Caco-2 (cell line): ENCODE data around the gene C1QL2. TPM values are rescaled to one million over a fixed set of nuclear protein-coding genes. Genes with fewer than 3 reads are reported as not detected.

Experiments
- BruUV-seq: library from RNA; stranded (reverse); fragments of 400-500 nt; replicated peaks from 2 replicates; lab custom pipeline; 2021; lab: Mats Ljungman, UMichigan
- CTCF ChIA-PET: fragments of 300-600 bp; sonication (Branson Sonifier 250); formaldehyde crosslinking; loops from one replicate; lab custom pipeline; 2022; ENCODE audit warnings: antibody characterized with exemption; lab: Charles Lee
- POLR2A ChIA-PET: fragments of 300-600 bp; sonication (Branson Sonifier 250); formaldehyde crosslinking; loops from one replicate; lab custom pipeline; 2022; ENCODE audit warnings: antibody characterized with exemption; lab: Charles Lee
- DNase-seq, 2 experiments: peaks; one replicate each; pipeline versions ENCODE4 v3.0.0 to v3.0.0-alpha.2; 2020 to 2022
- H3K27me3 ChIP-seq: replicated peaks from 2 replicates; pipeline ENCODE4 v1.6.0; 2011; ENCODE audit warnings: low read length; ENCODE audit not compliant: control insufficient read depth, insufficient read depth
- H3K36me3 ChIP-seq: 2 replicates; pipeline ENCODE4 v1.5.1; 2011; ENCODE audit warnings: low read length; ENCODE audit not compliant: control insufficient read depth, insufficient read depth
- H3K4me1 ChIP-seq: fragments of 250-450 bp; sonication (Bioruptor Pico); 2 replicates; pipeline ENCODE4 v1.5.1; 2020; ENCODE audit warnings: mild to moderate bottlenecking
- H3K4me3 ChIP-seq: 2 replicates; pipeline ENCODE4 v1.5.1; 2011; ENCODE audit warnings: low read depth, mild to moderate bottlenecking, control low read depth, low read length
- H3K9me3 ChIP-seq: fragments of 250-450 bp; sonication (Bioruptor Pico); 2 replicates; pipeline ENCODE4 v1.5.1; 2020; ENCODE audit warnings: mild to moderate bottlenecking, moderate library complexity
- H3K27ac Mint-ChIP-seq: one replicate; pipeline ENCODE4 v1.8.0; 2022; ENCODE audit warnings: mixed read lengths; ENCODE audit not compliant: unreplicated experiment
- H3K27me3 Mint-ChIP-seq: one replicate; pipeline ENCODE4 v1.8.0; 2022; ENCODE audit warnings: mixed read lengths; ENCODE audit not compliant: insufficient read depth, unreplicated experiment
- H3K36me3 Mint-ChIP-seq: one replicate; pipeline ENCODE4 v1.8.0; 2022; ENCODE audit warnings: mild to moderate bottlenecking, mixed read lengths; ENCODE audit not compliant: insufficient read depth, unreplicated experiment
- H3K4me1 Mint-ChIP-seq: one replicate; pipeline ENCODE4 v1.8.0; 2022; ENCODE audit warnings: low read depth, mixed read lengths; ENCODE audit not compliant: unreplicated experiment
- H3K4me3 Mint-ChIP-seq: one replicate; pipeline ENCODE4 v1.8.0; 2022; ENCODE audit warnings: mild to moderate bottlenecking, moderate library complexity, mixed read lengths; ENCODE audit not compliant: unreplicated experiment
- H3K9me3 Mint-ChIP-seq: one replicate; pipeline ENCODE4 v1.8.0; 2022; ENCODE audit warnings: mixed read lengths; ENCODE audit not compliant: unreplicated experiment
- CTCF ChIP-seq, 2 experiments: fragments of 200-600 bp in 1 of 2; IDR thresholded peaks; 1 replicate in 1 of 2; 2 replicates in 1 of 2; pipeline versions ENCODE4 v1.5.1 to v1.8.0; 2011 to 2022; ENCODE audit warnings: antibody characterized with exemption in 1 of 2, control low read depth in 1 of 2, inconsistent platforms in 1 of 2, low read depth in 1 of 2, low read length in 1 of 2, mild to moderate bottlenecking in 1 of 2, moderate library complexity in 1 of 2; ENCODE audit not compliant: insufficient read depth in 1 of 2, severe bottlenecking in 1 of 2, unreplicated experiment in 1 of 2
- intact Hi-C: fragments of 100-400 bp; cut with micrococcal nuclease; formaldehyde crosslinking; loops from one replicate; pipeline ENCODE4 v1.10.0; 2022; ENCODE audit not compliant: unreplicated experiment
- total RNA-seq: library from RNA; stranded (reverse); gene quantifications from 2 replicates; pipeline ENCODE4 v1.2.3, GENCODE V29; 2022

C1QL2 gene
- total RNA-seq, 1 experiment from 2014 or later, result not detected

- Mint-ChIP-seq H3K36me3 (no peaks in the 10 kb centered on the region), H3K9me3 (no peaks in the 10 kb centered on the region), H3K4me3 (no peak overlapping the region), H3K27ac (no peak overlapping the region), H3K27me3 (peaks cover 22% of the 10 kb centered on the region), H3K4me1 (no peaks in the 10 kb centered on the region)
- POLR2A ChIA-PET, result no interaction called here
- no peaks in the 10 kb centered on the region for H3K4me1 ChIP-seq
- no peaks in the 10 kb centered on the region for H3K36me3 ChIP-seq
- H3K9me3 ChIP-seq, result no peaks in the 10 kb centered on the region
- intact Hi-C loops, result no loop called here
- peaks cover 1% of the 10 kb centered on the region; the same call in 1 of the 2 replicates for H3K27me3 ChIP-seq
- TF ChIP-seq CTCF (IDR thresholded peaks at IDR 0.05; ENCODE audit: insufficient read depth in 1 of 2, low read depth in 1 of 2, low read length in 1 of 2, severe bottlenecking in 1 of 2, unreplicated experiment in 1 of 2), result no peak
- BruUV-seq, result no TSS peak
- DNase-seq, result no peak
- H3K4me3 ChIP-seq, result no peak overlapping the region
- CTCF ChIA-PET, result no interaction called here
Measured at GRCh38 chr2:119123389-119123788, 35.2 kb downstream of the C1QL2 start.

DNA sequence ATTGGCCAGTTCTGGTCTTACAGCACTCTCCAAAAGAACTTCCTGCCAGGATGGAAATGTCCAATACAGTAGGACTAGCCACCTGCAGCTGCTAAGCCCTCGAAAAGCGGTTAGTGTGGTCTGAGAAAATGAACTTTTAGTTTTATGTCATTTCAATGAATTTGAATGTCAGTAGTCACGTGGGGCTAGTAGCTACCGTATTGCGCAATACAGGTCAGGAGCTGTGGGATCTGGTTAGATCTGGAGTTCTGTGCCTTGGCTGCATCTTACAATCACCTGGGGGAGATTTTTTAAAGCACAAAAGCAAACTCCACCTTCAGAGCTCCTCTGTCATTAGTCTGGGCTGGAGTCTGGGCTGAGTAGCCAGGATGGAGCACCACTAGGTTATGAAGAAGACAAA is 35.9 kb downstream of the C1QL2 start:
- BruUV-seq, result no TSS peak
- no peak overlapping the region for H3K4me3 ChIP-seq
- no peak overlapping the region for H3K4me3 Mint-ChIP-seq
- no peak for TF ChIP-seq CTCF (IDR thresholded peaks at IDR 0.05; ENCODE audit: insufficient read depth in 1 of 2, low read depth in 1 of 2, low read length in 1 of 2, severe bottlenecking in 1 of 2, unreplicated experiment in 1 of 2)
- no peaks in the 10 kb centered on the region for H3K4me1 ChIP-seq
- peaks cover 24% of the 10 kb centered on the region for H3K27me3 Mint-ChIP-seq
- no peaks in the 10 kb centered on the region for H3K36me3 ChIP-seq
- peaks cover 1% of the 10 kb centered on the region; the same call in 1 of the 2 replicates for H3K27me3 ChIP-seq
- H3K9me3 Mint-ChIP-seq, result no peaks in the 10 kb centered on the region
- DNase-seq, result no peak
- ChIA-PET POLR2A (no interaction called here), CTCF (no interaction called here)
- H3K27ac Mint-ChIP-seq, result no peak overlapping the region
- H3K9me3 ChIP-seq, result no peaks in the 10 kb centered on the region
- H3K4me1 Mint-ChIP-seq, result no peaks in the 10 kb centered on the region
- no peaks in the 10 kb centered on the region for H3K36me3 Mint-ChIP-seq
- intact Hi-C loops, result no loop called here

DNA sequence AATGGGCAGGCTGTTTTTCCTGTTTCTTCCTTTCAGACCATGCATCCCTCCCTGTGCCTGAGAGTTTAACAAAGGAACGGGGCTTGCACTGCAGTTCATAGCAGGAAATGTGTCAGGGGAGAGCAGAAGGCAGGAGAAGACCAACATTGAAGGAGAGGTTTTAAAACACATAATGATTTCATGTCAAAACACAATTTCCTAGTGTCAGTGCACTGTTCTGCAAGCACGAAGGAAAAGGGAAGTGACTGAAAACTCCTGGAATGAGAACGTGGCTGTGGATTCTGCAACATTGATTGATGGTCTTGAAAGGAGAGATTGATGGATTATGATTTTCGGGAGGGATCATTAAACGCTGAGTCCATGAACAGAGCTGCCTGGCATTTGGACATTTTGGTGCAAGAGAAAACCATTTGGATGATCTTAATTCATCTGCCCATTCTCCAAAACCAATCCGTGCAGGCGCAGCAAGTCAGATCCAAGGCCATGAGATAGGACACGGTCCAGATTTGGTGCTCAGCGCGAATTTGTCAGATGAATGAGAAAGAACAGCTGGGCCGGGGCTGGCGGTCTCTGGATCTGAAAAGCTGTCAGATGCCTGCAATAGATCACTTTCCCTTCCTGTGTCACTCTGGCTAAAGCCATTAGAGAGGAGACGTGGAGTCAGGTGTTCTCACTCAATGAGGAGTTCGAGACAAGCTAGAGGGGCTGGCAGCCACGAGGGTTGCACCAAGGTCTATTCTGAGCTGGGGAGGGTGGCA is 38.4 kb downstream of the C1QL2 start:
- Mint-ChIP-seq H3K27me3 (peaks cover 25% of the 10 kb centered on the region), H3K36me3 (no peaks in the 10 kb centered on the region), H3K9me3 (no peaks in the 10 kb centered on the region), H3K4me3 (no peak overlapping the region), H3K27ac (no peak overlapping the region), H3K4me1 (no peaks in the 10 kb centered on the region)
- no peaks in the 10 kb centered on the region for H3K9me3 ChIP-seq
- no peak for DNase-seq
- no peak overlapping the region for H3K4me3 ChIP-seq
- intact Hi-C loops, result no loop called here
- CTCF ChIA-PET, result no interaction called here
- H3K36me3 ChIP-seq, result no peaks in the 10 kb centered on the region
- H3K27me3 ChIP-seq, result peaks cover 1% of the 10 kb centered on the region; the same call in 1 of the 2 replicates
- H3K4me1 ChIP-seq, result no peaks in the 10 kb centered on the region
- BruUV-seq, result no TSS peak
- no peak for TF ChIP-seq CTCF (IDR thresholded peaks at IDR 0.05; ENCODE audit: insufficient read depth in 1 of 2, low read depth in 1 of 2, low read length in 1 of 2, severe bottlenecking in 1 of 2, unreplicated experiment in 1 of 2)
- POLR2A ChIA-PET, result interaction anchor here (0.6 kb wide), 1 partner anchor 19 kb away, joined by 3 read pairs; no protein-coding TSS in a partner anchor
